ENCODE results near the gene AGAP1. TPM values are rescaled to one million over a fixed set of nuclear protein-coding genes. Genes with fewer than 3 reads are reported as not detected.

Gene AGAP1
- total RNA-seq, 1 experiment from 2014 or later = 25.8 TPM

- Mint-ChIP-seq H3K4me1 (peaks cover 22 to 24% of the 10 kb centered on the region in 2 experiments), H3K27me3 (ENCODE audit: low read depth) (no peaks in the 10 kb centered on the region), H3K27ac (peak overlapping the region in 1 of 3 experiments; percentile 61; a peak in 1 of 7 replicates), H3K36me3 (ENCODE audit: insufficient read depth in 1 of 3, low read depth in 3 of 3) (no peaks in the 10 kb centered on the region; a peak in 1 of 7 replicates), H3K9me3 (no peaks in the 10 kb centered on the region), H3K4me3 (no peak overlapping the region)
- Histone ChIP-seq H3K79me2 (ENCODE audit: insufficient read depth, low read length) (peaks cover 7% of the 10 kb centered on the region; the same call in 1 of the 2 replicates), H2BK20ac (ENCODE audit: low read depth, low read length, poor library complexity, severe bottlenecking) (no peak overlapping the region), H2BK5ac (ENCODE audit: insufficient read length, low read length) (no peak overlapping the region), H2AK5ac (ENCODE audit: insufficient read length, low read length) (no peak overlapping the region), H3K27ac (ENCODE audit: insufficient read length, low read depth, low read length) (no peak overlapping the region), H3K9ac (ENCODE audit: extremely low read depth, insufficient read length, low read length) (no peak overlapping the region), H3K4me2 (ENCODE audit: insufficient read depth, insufficient read length, low read length) (no peak overlapping the region), H3K27me3 (ENCODE audit: insufficient read depth, low read length) (no peaks in the 10 kb centered on the region), H3T11ph (ENCODE audit: low read length) (no peak overlapping the region), H2BK12ac (ENCODE audit: insufficient read length, low read depth, low read length) (no peak overlapping the region), H3K18ac (ENCODE audit: insufficient read length, low read depth, low read length) (no peak overlapping the region), H3K14ac (ENCODE audit: insufficient read depth, low read length) (no peak overlapping the region), H2BK120ac (ENCODE audit: low read depth, low read length, poor library complexity, severe bottlenecking) (no peak overlapping the region), H3K4ac (ENCODE audit: low read depth, low read length) (no peak overlapping the region), H4K20me1 (ENCODE audit: control insufficient read depth, insufficient read depth, insufficient read length) (no peaks in the 10 kb centered on the region), H3K4me1 (ENCODE audit: insufficient read depth, low read length) (no peaks in the 10 kb centered on the region; the same call in 1 of the 2 replicates), H3K23me2 (ENCODE audit: insufficient read length, low read depth, low read length, poor library complexity, severe bottlenecking) (no peaks in the 10 kb centered on the region), H3K56ac (ENCODE audit: insufficient read length, low read depth, low read length) (no peak overlapping the region), H3K23ac (ENCODE audit: insufficient read length, low read depth, low read length) (no peak overlapping the region), H2AFZ (ENCODE audit: low read length) (no peak overlapping the region), H4K8ac (replicated peaks; ENCODE audit: insufficient read length, low read depth, low read length) (no peak overlapping the region), H3K79me1 (ENCODE audit: insufficient read depth, low read depth, low read length, poor library complexity, severe bottlenecking) (peaks cover 10% of the 10 kb centered on the region), H4K5ac (ENCODE audit: insufficient read length, low read depth, low read length) (no peak overlapping the region), H4K91ac (ENCODE audit: insufficient read length, low read depth, low read length) (no peak overlapping the region), H2BK15ac (ENCODE audit: low read depth, low read length) (no peak overlapping the region), H3K9me3 (ENCODE audit: control insufficient read depth, low read depth, low read length) (no peaks in the 10 kb centered on the region)
- WGBS (ENCODE audit: extremely low coverage, insufficient read length, low lambda C conversion rate) = no CpG with 5 or more reads among the region's 11 CpGs
- DNase-seq = no peak
- TF ChIP-seq CTCF (conservative IDR thresholded peaks at IDR 0.05) = no peak
These were observed 115.5 kb downstream of the AGAP1 start for GRCh38 chr2:235609321-235609720.

All from H9 (cell line).